Bronchial epithelial cell (primary cell): ENCODE measurements around the gene CCDC149. TPM values are rescaled to one million over a fixed set of nuclear protein-coding genes. Genes with fewer than 3 reads are reported as not detected.
A peak's percentile ranks its signal among the peaks of the same experiment; 100 is the strongest.

Experiments used
- DNase-seq: peaks from one replicate; pipeline ENCODE4 v3.0.0-alpha.2; 2010; ENCODE audit warnings: low read depth
- FAIRE-seq: peaks from 2 replicates; lab custom pipeline; 2011; peaks lifted over from hg19 to GRCh38; lab: Jason Lieb, UNC
- H3K27me3 ChIP-seq: 2 replicates; pipeline ENCODE4 v1.5.1; 2011; ENCODE audit warnings: low read length; ENCODE audit not compliant: control insufficient read depth, insufficient read depth
- H3K36me3 ChIP-seq: 2 replicates; pipeline ENCODE4 v1.5.1; 2011; ENCODE audit warnings: low read length; ENCODE audit not compliant: control insufficient read depth, insufficient read depth
- H3K4me3 ChIP-seq: 2 replicates; pipeline ENCODE4 v1.5.1; 2011; ENCODE audit warnings: mild to moderate bottlenecking, low read depth, low read length, control low read depth
- CTCF ChIP-seq: IDR thresholded peaks from 2 replicates; pipeline ENCODE4 v1.5.1; 2011; ENCODE audit warnings: mild to moderate bottlenecking, moderate library complexity, low read length, control low read depth, inconsistent platforms; ENCODE audit not compliant: insufficient read depth, severe bottlenecking
- total RNA-seq: library from RNA; depleted of rRNA; stranded (reverse); fragments of >200 nt; gene quantifications from 2 replicates; pipeline ENCODE4 v1.2.1, GENCODE V29; 2014

The CCDC149 gene
- 4.2 and 5.1 TPM in 2 replicates for total RNA-seq

DNA sequence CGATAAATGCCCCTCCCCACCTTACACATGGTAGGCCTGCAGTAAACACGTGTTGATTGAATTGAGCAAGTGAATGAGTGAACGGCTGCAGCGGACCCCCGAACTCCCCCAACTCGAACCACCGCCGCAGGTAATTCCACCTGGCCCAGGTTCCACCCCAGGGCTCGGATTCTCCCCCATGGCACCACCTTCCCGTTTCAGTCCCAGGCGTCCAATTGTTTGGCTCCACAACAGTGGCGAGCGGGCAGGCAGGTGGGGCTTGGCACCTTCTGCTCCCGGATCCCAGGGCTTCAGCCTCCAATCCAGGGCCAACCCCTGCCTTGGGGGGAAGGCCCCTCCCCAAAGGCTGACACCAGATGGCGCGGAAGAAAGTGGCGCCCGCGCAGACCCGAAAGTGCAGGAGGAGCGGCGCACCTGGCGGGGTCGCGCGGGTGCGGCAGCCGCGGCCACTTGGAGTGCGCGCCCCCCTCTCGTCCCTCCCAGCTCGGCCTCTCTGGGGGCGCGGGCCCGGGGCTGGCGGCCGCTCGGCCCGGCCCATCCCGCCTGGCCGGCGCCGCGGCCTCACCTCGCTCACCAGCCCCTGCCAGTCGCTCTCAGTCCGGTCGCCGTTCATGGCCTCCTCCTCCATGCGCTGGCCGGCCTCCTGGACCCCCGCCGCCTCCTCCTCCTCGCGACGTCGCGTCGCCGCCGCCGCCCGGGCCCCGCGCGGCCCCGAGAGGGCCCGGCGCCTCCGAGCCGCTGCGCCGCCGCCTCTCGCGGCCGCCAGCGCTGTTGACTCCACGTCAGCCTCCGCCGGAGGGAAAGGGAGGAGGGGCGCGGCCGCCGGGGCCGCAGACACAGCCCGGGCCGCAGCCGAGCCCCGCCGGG is at the start of gene CCDC149:
TSS of gene CCDC149 (minus strand) at position 791 of the 867 bp plus-strand sequence. CDS start at position 613, 178 bp downstream.
- FAIRE-seq (no peak), DNase-seq (peak; percentile 49)
- no peaks in the 10 kb centered on the region for H3K27me3 ChIP-seq
- peaks cover 5% of the 10 kb centered on the region for H3K36me3 ChIP-seq
- no peak for TF ChIP-seq CTCF
- H3K4me3 ChIP-seq, result peak within 1 kb of the TSS; percentile 42

DNA sequence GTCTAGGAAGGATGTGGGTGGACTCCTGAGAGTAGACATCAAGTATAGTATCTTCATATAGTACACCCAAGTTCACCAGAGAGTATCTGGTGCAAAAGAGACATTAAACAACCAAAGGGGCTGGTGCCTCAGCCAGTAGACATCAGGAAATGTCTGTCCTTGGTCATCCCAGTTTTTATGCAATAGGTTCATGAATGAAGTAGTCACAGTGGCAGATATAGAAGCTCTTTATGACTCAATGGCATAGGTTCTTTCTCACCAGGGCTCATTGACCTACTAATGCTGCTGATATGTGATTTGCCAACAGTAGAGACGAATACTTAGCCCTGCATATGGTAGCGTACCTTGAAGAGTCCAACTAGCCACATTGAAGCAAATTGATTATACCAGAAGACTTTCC is 45.0 kb upstream of the CCDC149 start:
- no peak for FAIRE-seq
- Histone ChIP-seq H3K36me3 (no peaks in the 10 kb centered on the region), H3K4me3 (no peak overlapping the region), H3K27me3 (no peaks in the 10 kb centered on the region)
- no peak for DNase-seq
- no peak for TF ChIP-seq CTCF

DNA sequence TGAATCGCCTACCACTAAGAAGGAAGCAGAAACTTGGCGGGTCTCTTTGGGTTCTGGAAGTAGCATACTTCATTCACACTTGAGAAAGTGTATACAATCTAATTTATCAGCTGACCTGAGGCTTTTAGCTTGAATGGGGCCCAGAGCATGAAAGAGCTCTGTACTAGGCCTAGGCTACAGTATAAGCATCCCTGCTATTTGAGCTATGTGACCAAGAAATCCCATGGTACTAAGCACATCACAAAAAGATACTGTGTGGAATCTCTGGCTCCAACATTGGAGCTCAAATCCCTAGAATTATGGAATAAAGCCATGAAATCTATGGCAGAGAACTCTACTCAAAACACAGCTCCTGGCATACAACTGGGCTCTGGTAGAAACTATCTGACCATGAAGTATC is 43.9 kb upstream of the CCDC149 start:
- H3K27me3 ChIP-seq, result no peaks in the 10 kb centered on the region
- DNase-seq (no peak), FAIRE-seq (no peak)
- no peak for TF ChIP-seq CTCF
- no peaks in the 10 kb centered on the region for H3K36me3 ChIP-seq
- no peak overlapping the region for H3K4me3 ChIP-seq

DNA sequence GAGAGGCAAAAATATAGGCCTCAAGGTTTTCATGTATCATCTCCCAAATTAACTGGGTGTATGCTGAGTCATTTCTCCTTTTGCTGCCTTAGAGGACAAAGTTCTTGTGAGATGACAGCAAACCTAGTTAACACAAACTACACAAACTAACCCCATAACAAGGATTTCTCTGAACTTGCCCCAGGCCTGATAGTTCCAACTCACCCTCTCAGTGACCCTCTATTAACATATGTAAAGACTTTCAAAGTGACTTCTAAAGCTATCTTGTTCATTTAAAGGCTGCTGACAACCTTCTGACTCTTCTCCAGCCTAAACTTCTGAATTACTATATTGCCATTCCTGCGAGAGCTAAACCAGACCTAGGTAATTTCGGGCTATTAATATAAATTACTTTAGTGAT is 43.2 kb upstream of the CCDC149 start:
- FAIRE-seq (no peak), DNase-seq (no peak)
- Histone ChIP-seq H3K36me3 (no peaks in the 10 kb centered on the region), H3K27me3 (no peaks in the 10 kb centered on the region), H3K4me3 (no peak overlapping the region)
- TF ChIP-seq CTCF, result no peak

DNA sequence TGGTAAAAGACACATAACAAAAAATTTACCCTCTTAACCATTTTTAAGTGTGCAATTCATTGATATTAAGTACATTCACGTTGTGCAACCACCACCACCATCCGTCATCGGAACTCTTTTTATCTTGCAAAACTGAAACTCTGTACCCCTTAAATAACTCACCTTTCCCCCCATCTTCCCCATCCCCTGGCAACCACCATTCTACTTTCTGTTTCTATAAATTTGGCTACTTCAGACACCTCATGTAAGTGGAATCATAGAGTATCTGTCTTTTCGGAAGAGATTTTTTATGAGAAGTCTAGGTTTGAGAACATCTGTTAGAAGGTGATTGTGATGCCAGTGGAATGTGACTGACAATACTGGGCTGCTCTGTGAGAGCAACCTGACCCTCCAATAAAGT is 39.8 kb upstream of the CCDC149 start:
- FAIRE-seq (no peak), DNase-seq (no peak)
- no peak for TF ChIP-seq CTCF
- H3K27me3 ChIP-seq, result no peaks in the 10 kb centered on the region
- no peaks in the 10 kb centered on the region for H3K36me3 ChIP-seq
- no peak overlapping the region for H3K4me3 ChIP-seq

GRCh38 chr4:24949970-24950369 is 37.1 kb upstream of the CCDC149 start:
- no peaks in the 10 kb centered on the region for H3K36me3 ChIP-seq
- H3K27me3 ChIP-seq, result no peaks in the 10 kb centered on the region
- no peak overlapping the region for H3K4me3 ChIP-seq
- no peak for TF ChIP-seq CTCF
- DNase-seq (no peak), FAIRE-seq (no peak)
